GM18511 (cell line): ENCODE measurements around the gene REC114.
"Not testable (repeated sequence)": the region's sequence is repeated elsewhere in the genome, so short reads cannot be mapped to it uniquely, and the experiment has no call there.

Source experiments
- ATAC-seq: cut with Tn5 transposase; IDR thresholded peaks from one replicate; pipeline ENCODE4 v1.9.1; 2021; ENCODE audit warnings: mild to moderate bottlenecking, moderate library complexity; ENCODE audit not compliant: unreplicated experiment

REC114 gene, protein sequence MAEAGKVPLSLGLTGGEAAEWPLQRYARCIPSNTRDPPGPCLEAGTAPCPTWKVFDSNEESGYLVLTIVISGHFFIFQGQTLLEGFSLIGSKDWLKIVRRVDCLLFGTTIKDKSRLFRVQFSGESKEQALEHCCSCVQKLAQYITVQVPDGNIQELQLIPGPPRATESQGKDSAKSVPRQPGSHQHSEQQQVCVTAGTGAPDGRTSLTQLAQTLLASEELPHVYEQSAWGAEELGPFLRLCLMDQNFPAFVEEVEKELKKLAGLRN

DNA sequence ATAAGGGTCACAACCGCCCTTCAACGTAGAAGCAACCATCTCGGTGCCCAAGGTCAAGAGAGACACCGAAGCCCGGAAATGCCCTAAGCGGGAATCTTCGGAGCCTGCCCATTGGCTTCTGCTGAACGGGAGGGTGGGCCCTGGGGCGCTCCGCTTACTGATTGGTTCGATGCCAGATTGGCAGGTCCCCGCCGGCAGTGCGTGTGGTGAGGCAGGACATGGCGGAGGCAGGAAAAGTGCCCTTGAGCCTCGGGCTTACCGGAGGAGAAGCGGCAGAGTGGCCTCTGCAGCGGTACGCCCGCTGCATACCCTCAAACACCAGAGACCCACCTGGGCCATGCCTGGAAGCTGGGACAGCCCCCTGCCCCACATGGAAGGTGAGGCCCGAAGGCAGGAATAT is at the start of gene REC114:
TSS of gene REC114 (plus strand) at position 197 of the 400 bp plus-strand sequence. CDS start at position 219, 22 bp downstream.
- ATAC-seq: no peak

DNA sequence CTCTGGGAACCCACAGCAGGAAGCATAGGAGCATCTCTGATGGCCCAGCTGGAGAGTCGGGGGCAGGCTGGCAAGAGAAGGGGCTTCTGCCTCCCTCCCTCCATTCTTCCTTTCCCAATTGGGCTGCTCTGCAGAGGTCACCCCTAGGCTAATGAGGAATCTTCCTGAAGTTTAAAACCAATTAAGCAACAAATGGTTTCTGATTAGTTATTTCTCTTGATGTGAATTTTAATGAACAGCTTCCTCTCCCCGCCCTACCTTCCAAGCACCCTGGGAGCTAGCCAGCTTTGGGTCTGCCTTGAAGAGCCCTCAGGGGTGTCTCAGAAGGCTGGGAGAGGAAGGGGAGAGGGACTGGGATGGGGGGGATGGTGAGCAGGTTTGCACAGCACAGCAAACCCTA is 49.6 kb upstream of the REC114 start:
- ATAC-seq: no peak

DNA sequence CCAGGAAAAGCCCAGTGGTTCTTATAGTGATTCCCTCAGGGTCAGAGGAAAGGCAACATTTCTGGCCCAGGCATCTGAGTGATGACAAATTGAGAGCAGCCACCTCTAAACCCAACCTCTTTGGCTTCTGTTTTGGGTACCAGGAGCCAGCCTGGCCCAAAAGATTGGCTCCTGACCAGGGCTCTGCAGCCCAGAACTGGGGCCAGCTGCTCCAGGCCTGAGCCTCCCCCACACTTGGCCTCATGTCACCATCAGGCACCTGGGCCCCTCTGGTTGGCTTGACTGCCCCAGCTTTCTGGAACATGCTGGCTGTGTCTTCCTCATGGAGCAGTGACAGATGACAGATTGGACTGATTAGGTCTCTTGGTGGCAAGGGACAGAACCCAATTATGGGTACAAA is 48.2 kb upstream of the REC114 start:
- ATAC-seq: no peak

DNA sequence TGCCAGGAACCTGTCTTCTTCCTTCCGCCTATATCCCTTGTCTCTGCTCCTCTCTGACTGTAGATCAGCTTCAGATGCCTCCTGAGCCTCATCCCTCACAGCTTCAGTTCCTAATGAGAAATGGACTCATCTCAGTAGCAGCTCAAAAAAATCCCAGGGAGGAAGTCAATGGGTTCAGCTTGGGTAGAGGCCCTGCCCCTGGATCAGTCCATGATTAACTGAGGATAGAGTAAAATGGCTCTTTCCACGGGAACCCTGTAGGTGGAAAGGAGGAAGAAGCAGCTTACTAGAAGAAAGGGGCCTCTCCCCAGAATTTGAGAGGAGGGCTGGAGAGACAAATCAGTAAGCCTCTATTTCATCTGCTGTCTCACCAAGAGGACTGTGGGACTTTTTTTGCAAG is 47.3 kb upstream of the REC114 start:
- no peak for ATAC-seq

DNA sequence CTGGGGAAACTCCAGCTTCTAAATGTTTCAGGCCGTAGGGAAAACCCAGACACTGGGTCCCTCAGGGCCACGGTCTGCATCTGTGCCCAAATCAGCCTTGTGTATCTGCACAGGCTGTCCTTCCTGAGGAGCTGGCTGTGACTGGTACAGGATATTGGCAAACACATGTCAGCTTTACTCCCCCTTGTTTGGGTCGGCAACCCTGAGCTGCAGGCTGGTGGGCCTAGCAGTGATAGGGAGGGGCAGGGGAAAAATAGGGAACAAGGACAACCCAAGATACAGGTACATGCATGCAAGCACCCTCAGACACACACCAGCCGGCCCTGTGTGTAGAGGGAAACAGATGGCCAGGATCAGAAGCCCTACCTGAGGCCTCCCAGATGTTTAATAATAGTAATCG is 45.5 kb upstream of the REC114 start:
- no peak for ATAC-seq

DNA sequence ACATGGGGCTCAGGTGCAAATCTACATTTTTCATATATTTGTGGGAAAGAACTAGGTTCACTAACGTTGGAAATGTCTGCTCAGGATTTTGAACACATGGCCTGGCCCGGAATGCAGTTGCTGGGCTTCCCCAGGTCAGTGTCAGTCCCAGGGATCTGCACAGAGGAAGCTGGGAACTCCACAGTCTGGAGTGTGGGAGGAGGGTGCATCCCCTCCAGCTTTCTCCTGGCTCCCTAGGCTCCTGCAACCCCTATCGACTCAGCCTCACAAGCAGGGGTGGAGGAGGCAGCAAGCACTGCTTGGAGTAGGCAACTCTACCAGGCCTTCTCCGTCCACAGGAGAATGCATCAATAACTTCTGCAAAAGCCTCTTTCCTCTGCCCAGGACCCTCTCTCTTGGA is 44.1 kb upstream of the REC114 start:
- ATAC-seq: no peak

DNA sequence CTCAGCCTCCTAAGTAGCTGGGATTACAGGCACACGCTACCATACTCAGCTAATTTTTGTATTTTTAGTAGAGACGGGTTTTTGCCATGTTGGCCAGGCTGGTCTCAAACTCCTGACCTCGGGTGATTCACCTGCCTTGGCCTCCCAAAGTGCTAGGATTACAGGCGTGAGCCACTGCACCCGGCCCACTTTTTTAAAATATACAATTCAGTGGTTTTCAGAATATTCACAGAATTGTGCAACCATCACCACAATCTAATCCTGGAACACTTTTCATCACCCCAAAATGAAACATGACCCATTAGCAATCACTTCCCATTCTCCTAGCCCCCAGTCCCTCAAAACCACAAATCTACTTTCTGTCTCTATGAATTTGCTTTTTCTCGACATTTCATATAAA is 42.7 kb upstream of the REC114 start:
- not testable (repeated sequence) for ATAC-seq

DNA sequence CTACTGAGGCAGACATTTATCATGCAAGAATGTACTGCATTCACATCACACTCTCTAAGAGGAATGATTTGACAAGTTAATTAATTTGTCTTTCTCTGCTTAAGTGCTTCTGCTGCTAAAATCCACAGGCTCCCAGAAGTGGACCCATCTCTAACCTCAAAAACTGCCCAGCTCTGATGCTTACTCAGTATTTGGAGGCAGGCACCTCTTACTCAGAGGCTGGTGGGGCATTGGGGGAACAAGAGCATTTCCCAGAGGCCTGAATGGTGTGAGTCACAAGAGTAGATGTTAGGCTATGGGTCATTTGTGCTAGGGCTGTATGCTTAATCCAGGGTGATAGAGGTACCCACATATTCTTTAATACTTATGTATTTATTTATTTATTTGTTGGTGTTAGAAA is 39.8 kb upstream of the REC114 start:
- no peak for ATAC-seq

DNA sequence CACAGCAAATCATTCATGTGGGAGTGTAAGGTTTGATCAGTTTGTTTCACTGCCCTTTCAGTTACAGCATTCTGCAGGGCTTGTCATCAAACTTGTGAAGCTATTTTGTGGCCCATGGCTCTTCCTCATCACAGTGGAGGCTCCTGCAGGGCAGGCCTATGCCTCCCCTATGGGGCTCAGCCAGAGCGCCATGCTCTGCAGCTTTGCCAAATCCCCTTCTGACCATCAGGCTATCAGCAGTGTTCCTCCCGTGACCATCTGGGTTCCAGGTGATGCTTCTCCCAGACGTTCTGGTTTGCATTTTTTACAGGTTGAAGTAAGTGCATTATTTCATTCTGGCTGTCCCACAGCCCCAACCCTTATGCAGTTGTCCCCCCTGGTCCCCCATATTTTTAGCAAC is 28.1 kb upstream of the REC114 start:
- ATAC-seq: no peak

DNA sequence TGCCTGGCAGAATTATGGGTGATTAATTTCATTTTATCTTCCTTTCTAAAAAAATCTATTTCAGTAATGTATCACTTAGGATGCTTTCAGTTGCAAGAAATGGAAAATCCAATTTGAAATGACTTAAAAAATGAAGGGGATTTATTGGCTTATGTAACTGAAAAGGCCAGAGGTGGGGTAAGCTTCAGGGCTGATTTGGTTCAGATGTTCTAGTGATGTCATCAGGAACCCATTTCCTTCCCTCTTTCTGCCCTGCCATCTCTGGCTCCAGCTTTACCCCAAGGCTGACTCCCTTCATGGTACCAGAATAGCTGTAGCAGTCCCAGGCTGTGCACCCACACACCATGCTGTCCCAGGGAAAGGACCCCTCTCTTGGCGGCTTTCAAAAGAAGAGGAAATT is 18.5 kb upstream of the REC114 start:
- no peak for ATAC-seq

DNA sequence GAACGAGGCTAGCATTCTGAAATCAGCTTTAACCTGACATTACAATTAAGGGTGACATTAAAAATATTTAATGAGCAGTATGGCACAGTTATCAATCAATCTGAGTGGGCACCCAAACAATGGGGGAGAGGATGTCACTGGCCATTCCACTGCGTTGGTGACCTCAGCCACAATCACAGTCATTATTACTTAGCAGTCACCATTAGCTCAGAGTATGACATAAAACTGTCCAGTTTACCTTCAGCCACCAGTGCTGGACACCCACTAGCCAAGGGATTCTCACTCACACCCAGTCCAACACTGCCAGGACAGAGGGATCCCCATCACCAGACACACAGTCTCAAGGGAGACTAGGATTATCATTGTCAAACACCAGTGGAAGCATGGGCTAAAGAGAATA is 17.5 kb upstream of the REC114 start:
- no peak for ATAC-seq

DNA sequence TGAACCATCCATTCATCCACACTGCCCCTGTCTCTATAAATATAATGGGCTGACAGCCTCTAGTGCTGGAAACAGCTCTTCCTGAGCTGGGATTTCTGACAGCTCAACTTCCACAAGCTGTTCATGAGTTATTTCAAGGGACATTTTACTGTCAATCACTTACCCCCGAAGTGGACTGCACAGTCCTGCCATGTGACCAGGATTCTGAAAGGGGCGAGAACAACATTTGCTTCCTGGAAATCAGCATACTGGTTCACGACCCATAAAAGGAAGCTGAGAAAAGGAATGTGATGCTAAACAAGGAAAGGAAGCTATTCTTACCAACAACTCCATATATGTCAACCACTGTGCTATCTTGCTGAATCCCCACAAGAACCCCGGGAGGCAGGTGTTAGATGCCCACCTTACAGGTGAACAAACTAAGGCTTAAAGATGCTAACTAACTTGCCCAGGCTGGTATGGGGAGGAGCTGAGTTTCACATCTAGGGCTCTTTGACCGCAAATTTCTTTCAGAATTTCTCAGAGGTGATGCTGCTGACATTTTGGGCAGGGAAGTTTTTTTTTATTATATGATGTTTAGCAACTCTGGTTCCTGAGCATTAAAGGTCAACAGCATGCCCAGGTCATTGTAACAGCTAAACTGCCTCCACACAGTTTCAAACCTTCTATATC is 16.5 kb upstream of the REC114 start:
- no peak for ATAC-seq

DNA sequence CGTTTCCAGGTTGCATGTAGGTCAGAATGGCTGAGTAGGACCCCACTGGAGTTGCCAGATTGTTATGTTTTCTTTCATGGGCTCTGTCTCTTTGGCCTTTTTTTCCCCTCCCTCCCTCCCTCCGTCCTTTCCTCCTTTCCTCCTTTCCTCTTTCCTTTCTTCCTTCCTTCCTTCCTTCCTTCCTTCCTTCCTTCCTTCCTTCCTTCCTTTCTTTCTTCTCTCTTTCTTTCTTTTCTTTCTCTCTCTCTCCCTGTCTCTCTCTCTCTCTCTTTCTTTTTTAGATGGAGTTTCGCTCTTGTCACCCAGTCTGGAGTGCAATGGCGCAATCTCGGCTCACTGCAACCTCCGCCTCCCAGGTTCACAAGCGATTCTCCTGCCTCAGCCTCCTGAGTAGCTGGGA is 11.6 kb upstream of the REC114 start:
- not testable (repeated sequence) for ATAC-seq

DNA sequence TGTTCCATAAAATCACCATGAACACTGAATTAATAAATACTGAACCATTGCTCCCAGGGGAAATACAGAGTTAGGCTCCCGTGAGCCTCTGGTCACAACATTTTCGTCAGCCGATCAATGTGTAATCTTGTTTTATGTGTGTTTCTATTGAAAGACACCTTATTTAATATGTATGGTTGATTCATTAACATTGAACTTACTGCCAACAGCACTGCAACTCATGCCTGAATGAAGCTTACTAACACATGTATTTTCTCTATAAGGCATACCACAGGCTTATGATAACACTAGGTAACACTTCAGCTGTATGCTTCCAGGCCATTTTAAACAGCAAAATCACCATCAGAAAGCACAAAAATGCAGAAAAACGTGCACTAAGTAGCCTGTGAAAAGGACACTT is 9.1 kb upstream of the REC114 start:
- no peak for ATAC-seq

DNA sequence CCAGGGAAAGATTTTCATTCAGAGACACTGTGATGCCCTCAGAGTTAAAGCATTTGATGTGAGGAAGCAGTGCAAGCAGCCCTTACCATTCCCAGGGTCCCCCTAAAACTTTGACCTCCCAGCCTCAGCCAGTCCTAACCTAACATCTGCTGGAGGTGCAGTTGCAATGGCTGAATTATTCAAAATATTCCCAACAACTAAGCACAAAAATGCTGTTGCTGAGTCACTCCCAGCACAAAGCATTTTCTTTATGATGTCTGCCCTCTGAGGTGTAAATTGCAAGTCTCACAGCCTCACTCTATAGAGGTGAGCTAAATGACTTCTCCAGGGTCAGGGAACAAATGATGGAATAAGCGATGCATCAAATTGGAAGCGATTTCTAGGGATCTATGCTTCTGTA is 6.4 kb upstream of the REC114 start:
- no peak for ATAC-seq

DNA sequence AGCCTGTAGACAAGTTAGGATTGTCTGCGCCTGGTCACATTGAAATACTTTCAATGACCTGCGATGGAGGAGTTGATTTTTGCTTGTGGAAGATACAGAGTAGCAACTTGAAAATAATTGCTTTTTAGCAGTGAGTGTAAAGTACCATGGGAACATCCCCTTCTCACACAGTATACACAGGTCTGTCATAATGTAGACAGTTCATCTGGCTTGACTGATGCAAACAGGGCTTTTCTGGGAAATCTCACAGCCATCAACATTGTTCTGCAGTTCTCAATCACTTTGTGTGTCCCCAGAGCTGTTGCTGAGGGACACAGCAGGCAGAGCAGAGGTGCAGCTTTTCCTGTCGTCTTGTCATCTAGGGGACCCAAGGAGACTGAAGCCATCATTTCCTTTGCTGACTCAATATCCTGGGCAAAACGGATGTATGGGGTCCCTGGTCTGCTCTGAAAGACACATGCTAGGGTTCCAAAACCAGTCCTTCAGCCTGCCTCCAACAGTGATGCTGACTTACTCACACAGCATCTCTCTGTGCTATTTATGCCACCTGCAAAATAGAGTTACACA is 5.3 kb upstream of the REC114 start:
- ATAC-seq: no peak

DNA sequence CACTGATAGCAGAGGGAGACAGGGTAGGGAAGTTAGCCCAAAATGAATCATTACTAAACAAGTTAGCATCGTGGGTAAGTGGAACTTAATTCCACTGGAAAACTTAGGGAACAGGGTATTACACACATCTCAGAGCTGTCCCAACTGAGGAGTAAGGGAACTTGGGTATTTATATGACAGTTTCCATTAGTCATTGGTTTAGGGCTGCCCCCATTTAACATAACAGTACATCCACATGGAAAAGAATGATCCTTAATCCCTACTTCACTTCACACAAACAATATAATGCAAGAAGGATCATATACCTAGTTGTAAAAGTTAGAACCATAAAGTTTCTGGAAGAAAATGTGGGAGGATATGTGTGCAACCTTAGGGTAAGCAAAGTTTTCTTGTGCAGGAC is 4.3 kb upstream of the REC114 start:
- ATAC-seq: no peak

DNA sequence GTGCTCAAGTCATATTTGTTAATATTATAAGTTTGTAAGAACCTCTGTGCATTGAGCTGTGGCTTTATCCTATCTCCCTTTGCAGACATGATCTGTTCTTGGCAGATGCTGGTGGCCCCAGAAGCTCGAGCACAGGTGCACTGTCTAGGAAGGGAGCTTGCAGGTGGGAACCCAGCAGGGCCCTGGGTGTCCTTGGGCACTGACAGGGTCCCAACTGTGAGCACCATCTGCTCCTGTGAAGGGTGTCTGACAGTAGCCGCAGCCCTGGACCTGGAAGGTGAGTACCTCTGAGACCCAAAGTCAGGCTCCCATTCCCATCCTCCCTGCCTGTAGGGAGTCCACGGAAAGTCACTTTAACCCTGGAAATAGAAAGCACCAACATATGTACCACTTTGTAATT is 2.4 kb upstream of the REC114 start:
- ATAC-seq: no peak

DNA sequence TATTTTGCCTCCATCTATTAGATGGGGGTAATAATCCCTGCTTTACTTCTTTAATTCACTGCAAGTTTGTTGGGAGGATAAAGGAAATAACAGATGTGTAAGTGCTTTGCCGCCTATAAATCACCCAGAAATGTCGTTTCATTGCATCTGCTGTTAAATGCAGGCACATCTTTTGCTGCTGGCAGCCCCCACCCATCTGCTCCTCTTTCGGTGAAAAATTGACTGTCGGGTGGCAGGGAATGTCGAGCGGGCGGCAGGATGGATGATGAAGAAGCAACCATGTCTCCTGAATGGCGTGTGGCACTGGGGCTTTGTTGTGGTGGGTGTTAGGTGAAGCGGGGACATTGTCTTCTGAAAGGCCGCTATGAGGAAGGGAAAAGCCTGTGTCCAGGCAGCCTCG is 543 bp upstream of the REC114 start:
- ATAC-seq: no peak

DNA sequence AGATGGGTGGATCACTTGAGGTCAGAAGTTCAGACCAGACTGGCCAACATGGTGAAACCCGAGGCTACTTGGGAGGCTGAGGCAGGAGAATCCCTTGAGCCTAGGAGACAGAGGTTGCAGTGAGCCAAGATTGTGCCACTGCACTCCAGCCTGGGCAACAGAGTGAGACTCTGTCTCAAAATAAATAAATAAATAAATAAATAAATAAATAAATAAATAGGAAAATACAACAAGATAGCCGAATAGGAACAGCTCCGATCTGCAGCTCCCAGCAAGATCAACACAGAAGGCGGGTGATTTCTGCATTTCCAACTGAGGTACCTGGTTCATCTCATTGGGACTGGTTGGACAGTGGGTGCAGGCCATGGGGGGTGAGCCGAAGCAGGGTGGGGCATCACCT is 4.5 kb downstream of the REC114 start:
- ATAC-seq: not testable (repeated sequence)

DNA sequence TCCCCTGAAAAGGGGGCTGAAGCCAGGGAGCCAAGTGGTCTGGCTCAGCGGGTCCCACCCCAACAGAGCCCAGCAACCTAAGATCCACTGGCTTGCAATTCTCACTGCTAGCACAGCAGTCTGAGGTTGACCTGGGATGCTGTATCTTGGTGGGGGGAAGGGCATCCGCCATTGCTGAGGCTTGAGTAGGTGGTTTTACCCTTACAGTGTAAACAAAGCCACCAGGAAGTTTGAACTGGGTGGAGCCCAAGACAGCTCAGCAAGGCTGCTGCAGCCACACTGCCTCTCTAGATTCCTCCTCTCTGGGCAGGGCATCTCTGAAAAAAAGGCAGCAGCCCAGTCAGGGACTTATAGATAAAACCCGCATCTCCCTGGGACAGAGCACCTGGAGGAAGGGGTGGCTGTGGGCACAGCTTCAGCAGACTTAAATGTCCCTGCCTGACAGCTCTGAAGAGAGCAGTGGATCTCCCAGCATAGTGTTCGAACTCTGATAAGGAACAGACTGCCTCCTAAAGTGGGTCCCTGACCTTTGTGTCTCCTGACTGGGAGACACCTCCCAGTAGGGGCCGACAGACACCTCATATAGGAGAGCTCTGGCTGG is 5.3 kb downstream of the REC114 start:
- not testable (repeated sequence) for ATAC-seq

DNA sequence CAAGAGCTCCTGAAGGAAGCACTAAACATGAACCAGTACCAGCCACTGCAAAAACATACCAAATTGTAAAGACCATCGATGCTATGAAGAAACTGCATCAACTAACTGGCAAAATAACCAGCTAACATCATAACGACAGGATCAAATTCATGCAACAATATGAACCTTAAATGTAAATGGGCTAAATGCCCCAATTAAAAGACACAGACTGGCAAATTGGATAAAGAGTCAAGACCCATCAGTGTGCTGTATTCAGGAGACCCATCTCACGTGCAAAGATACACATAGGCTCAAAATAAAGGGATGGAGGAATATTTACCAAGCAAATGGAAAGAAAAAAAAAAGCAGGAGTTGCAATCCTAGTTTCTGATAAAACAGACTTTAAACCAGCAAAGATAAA is 7.0 kb downstream of the REC114 start:
- not testable (repeated sequence) for ATAC-seq
